Vagina (tissue), 2 donors: ENCODE data around the gene EPN2.

Experiments
- POLR2A ChIP-seq, 2 donors: fragments of 450-650 bp; IDR thresholded peaks; one replicate each; pipeline ENCODE4 v1.6.1; 2017; ENCODE audit warnings: antibody characterized with exemption in 2 of 2, mild to moderate bottlenecking in 2 of 2, moderate library complexity in 2 of 2
- POLR2AphosphoS5 ChIP-seq, 2 donors: sonication (generic); formaldehyde crosslinking; IDR thresholded peaks; one replicate each; pipeline ENCODE4 v1.9.0; 2017; ENCODE audit warnings: antibody characterized with exemption in 2 of 2, mild to moderate bottlenecking in 2 of 2, low read depth in 1 of 2; ENCODE audit not compliant: insufficient read depth in 1 of 2
- TF ChIP-seq, protein P1 (sequence below), 3 experiments: fragments of 450-650 bp in 2 of 3; fragments of 200-600 bp in 1 of 3; sonication (generic) in 1 of 3; IDR thresholded peaks; one replicate each; pipeline ENCODE4 v1.5.1; 2017 to 2019; ENCODE audit warnings: antibody characterized with exemption in 3 of 3, mild to moderate bottlenecking in 2 of 3, moderate library complexity in 2 of 3

DNA sequence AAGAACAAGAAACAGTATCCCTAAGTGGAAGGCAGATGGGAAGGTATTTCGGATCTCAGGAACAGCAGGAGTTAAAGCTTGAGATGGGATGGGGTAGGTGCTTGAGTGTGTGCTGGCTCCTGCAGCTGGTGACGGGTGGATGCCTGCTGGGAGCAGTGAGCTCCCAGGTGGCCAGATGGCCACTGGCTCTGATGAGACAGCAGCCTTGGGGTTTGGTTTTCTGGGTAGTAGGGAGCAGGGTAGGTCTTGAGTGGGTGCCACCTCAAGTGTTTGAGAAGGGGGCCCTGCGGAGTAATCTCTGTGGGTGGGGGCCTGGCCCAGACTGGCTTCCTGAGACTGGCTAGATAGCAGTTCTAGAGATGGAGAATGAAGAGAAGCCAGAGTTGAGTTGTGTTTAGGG, 10.3 kb downstream of the EPN2 start:
- TF ChIP-seq, protein P1, sequence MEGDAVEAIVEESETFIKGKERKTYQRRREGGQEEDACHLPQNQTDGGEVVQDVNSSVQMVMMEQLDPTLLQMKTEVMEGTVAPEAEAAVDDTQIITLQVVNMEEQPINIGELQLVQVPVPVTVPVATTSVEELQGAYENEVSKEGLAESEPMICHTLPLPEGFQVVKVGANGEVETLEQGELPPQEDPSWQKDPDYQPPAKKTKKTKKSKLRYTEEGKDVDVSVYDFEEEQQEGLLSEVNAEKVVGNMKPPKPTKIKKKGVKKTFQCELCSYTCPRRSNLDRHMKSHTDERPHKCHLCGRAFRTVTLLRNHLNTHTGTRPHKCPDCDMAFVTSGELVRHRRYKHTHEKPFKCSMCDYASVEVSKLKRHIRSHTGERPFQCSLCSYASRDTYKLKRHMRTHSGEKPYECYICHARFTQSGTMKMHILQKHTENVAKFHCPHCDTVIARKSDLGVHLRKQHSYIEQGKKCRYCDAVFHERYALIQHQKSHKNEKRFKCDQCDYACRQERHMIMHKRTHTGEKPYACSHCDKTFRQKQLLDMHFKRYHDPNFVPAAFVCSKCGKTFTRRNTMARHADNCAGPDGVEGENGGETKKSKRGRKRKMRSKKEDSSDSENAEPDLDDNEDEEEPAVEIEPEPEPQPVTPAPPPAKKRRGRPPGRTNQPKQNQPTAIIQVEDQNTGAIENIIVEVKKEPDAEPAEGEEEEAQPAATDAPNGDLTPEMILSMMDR (IDR thresholded peaks at IDR 0.05): no peak
- no peak for TF ChIP-seq POLR2AphosphoS5 (IDR thresholded peaks at IDR 0.05; ENCODE audit: insufficient read depth in 1 of 2, low read depth in 1 of 2)
- TF ChIP-seq POLR2A (IDR thresholded peaks at IDR 0.05): no peak
